Activated CD8-positive, alpha-beta memory T cell treated with anti-CD3 and anti-CD28 coated beads, Interleukin-2, amount 50 U/mL, for 24 hours (primary cell): Measurements from ENCODE around the gene CCS.
"Not testable (repeated sequence)": the region's sequence is repeated elsewhere in the genome, so short reads cannot be mapped to it uniquely, and the experiment has no call there.

Experiments used
- DNase-seq: peaks from one replicate; pipeline ENCODE4 v3.0.0-alpha.2; 2020; ENCODE audit errors: extremely low read depth

CCS gene

GRCh38 chr11:66561178-66561974 lies 31.6 kb upstream of the CCS start:
- no peak for DNase-seq

DNA sequence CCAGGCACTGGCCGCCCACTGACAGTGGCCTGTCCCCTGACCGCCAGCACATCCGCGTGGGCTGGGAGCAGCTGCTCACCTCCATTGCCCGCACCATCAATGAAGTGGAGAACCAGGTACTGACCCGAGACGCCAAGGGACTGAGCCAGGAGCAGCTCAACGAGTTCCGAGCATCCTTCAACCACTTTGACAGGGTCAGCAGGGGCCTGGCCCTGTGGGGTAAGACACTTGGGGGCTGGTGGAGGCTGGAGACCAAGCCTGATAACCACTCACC lies 31.1 kb upstream of the CCS start:
- no peak for DNase-seq

GRCh38 chr11:66562275-66562674 lies 30.7 kb upstream of the CCS start:
- DNase-seq, result no peak

DNA sequence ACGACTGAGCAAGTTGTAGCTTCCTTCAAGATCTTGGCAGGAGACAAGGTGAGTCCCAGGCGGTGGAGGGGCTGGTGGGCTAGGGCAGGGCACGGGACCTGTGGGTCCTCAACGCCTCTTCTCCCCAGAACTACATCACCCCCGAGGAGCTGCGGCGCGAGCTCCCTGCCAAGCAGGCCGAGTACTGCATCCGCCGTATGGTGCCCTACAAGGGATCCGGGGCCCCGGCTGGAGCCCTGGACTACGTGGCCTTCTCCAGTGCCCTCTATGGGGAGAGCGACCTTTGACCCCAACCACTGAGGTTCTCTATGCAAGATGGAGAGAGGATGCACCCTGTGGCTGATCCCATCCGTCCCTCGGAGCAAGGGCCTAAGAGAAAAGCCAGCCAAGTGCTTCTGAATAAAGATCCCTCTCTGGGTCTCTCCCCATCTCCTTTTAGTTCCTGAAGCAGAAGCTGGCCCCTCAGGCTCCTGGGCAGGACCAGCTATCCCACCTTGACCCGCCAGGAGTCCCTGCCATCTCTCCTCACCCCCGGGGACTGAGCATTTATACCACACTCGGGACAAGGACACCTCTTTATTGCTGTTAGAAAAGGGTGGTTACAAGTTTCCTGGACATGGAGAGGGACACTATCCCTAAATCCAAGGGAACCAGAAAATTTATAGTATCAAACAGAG lies 29.9 kb upstream of the CCS start:
- no peak for DNase-seq

DNA sequence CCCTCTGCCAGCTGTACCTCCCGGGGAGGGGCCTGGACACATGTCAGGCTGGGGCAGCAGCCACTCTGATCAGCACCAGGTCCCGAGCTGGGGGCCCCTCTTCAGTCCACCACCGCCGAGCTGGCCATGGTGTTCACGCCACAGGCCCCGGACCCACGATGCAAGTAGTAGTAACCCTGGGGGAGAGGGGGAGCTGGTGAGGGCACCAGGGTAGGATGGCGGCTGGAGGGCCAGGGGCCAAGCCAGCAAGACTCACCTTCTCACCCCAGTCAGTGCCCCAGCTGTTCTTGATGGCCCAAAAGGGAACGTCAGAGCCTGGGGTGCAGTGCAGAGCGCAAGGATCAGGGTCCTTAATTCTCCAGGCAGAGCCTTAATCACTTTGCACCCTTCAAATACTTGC lies 29.2 kb upstream of the CCS start:
- no peak for DNase-seq

DNA sequence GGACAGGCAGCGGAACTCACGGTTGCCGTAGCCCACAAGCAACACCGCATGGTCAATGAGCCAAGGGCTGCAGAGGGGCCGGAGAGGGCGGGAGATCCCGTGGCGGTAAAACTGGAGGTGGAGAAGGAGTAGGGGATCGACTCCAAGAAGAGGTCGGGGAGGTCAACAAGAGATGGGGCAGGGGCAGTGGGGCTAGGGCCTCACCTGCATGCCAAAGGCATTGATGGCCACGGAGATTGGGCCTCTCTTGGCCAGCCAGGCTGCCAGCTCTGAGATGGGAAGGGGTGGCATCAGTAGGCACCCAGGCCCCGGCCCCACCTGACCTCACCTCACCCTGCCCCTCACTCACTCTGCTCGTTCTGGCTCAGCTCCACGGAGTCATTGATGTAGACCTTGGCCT lies 28.4 kb upstream of the CCS start:
- DNase-seq, result no peak

GRCh38 chr11:66564984-66565383 lies 28.0 kb upstream of the CCS start:
- no peak for DNase-seq

GRCh38 chr11:66566221-66566620 lies 26.8 kb upstream of the CCS start:
- DNase-seq, result no peak

DNA sequence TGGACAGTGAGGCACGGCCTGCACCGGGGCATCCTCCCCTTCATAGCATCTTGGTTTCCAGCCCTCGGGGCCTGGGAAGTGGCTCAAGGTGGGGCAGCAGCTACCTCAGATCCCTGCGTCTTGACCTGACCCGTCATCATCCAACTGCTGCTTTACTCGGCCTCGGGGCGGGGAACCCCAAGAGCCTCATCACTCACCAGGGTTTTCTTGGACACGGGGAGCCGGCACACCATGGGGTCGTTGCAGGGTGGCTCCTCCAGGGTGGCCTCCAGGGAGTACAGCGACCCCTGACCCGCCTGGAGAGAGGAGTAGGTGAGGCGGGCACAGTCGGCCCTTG lies 25.2 kb upstream of the CCS start:
- DNase-seq, result no peak

DNA sequence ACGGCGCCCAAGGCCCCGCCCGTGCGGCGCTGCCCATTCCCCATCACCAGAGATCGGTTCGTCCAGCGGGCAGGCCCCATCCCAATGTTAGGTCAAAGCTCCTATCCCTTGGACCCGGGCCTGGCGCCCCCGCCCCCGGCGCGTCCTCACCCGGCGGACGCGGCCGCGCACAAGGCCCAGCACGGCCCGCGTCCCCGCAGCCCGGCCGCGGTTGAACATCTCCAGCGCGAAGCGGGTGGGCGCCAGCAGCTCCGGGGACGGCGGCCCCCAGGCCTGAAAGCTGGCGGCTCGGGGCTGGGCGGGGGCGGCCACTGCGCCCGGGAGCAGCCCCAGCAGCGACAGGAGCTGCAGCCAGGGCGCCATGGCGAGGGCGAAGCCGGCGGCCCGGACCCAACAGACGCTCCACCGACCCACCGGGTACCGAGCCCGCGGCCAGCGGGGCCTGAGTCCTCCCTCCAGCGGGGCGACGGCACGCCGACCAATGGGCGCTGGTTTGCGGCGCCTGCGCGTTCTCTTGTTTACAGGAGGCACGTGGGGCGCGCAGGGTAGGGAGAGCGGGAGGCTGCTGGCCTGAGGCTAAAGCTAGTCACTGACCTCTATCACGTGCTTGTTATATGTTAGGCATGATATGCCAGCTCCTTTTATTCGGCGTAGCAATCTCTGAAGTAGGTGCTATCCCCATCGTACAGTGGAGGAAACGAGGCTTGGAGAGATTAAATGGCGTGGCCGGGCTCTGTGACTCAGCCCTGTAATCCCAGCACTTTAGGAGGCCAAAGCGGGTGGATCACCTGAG lies 24.7 kb upstream of the CCS start, which contains the start of gene CTSF:
TSS of gene CTSF (minus strand) at position 483 of the 793 bp plus-strand sequence. CDS start at position 363, 120 bp downstream.
- DNase-seq, result no peak

DNA sequence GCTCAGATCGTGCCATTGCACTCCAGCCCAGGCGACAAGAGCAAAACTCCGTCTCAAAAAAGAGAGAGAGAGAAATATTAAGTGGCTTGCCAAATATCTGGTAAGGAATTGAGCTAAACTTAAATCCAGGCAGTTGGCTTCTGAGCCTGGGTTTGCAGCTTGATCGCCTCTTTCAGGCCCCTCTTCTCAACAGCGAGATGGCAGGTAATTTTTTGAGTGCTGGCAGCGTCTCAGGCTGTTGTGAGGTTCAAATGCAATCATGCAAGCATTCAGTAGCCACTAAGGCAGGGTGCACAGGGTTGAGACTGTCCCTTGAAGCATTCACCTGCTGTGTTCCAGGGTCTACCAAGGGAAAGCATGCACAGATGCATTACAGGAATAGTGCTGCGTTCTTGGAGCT lies 23.9 kb upstream of the CCS start:
- DNase-seq, result no peak

DNA sequence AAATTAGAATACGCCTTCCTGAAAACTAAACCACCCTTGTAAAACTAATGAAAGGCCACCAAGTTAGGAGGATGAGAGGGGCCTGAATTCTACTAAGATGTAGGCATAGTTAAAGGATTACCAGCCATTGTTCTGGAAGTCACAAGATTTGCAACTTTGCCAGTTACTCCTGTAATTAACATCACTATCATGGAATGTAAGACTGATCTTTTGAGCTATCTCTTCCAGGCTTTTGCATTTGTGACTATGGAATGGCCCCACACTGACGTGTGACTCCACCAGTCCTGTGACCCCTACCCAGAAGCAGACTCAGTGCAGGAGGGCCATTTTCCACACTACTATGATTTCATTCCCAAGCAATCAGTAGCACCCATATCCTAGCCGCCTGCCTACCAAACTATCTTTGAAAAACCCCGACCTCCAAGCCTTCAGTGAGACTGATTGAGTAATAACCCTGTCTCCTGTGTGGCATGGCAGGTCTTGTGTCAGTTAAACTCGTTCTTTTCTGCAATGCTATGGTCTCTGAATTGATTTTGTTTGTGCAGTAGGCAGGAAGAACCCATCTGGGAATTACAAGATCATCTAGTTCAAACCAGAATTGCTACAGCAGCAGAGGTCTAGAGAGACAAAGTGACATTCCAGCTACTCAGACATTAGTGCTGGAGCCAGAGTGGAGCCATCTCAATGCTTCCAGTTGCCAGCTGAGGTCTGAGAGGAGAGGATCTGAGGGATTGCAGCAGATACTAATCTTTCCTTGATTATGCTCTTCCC lies 22.7 kb upstream of the CCS start:
- DNase-seq, result no peak

DNA sequence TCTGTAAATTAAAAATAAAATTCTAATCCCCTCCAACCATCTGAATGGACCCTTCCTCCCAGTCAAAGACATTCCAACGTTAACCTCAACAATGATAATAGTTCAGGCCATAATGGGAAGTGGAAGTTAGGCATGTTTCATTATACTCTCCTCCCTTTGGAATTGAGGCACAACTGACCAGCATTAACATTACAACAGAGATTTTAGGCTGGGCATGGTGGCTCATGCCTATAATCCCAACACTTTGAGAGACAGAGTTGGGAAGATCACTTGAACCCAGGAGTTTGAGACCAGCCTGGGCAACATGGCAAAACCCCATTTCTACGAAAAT lies 22.2 kb upstream of the CCS start:
- no peak for DNase-seq

GRCh38 chr11:66579017-66579606 lies 13.9 kb upstream of the CCS start:
- DNase-seq, result peak; percentile 61

- DNase-seq, result no peak
These were observed 12.2 kb upstream of the CCS start for GRCh38 chr11:66580803-66581202.

GRCh38 chr11:66581261-66581660 lies 11.7 kb upstream of the CCS start:
- DNase-seq, result no peak

DNA sequence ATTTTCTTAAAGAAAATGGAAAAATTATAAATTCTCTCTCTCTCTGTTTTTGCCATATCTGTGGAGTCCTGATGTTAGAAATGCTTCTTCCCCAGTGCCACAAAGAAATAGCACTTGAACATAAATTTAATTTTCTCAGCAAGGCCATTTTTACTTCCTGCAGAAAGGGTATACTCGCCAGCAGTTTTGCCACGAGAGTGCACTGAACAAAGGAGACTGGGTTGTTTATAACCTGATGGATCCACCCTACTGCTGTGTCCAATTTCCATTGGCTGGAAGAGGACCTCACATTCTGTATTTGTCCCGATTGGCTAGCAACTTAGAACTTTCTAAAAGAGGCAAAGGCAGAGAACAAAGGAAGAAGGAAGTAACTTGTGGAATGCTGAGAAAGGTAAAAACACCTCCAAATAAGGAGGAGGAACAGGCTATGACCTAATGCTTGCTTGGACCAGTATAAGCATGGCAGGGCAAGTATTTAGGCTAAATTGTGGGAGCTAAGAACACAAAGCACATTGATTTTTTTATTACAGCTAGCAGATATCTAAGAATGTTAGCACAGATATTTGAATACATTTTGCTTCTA lies 10.3 kb upstream of the CCS start:
- DNase-seq, result not testable (repeated sequence)

- not testable (repeated sequence) for DNase-seq
These were observed 7.5 kb upstream of the CCS start for GRCh38 chr11:66585447-66585846.

DNA sequence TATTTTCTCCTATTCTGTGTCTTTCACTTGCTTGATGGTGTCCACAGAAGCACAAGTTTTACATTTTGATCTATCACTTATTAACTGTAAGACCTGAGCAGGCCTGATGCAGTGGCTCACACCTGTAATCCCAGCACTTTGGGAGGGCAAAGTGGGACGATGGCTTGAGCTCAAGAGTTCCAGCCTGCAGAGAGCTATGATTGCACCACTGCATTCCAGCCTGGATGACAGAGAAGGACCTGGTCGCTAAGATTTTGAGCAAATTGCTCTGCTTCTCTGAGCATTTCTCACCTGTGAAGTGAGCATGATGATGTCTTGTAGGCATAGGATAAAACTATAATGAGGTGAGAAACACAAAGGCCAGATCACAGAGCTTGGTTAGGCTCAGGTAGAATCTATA lies 6.8 kb upstream of the CCS start:
- no peak for DNase-seq

DNA sequence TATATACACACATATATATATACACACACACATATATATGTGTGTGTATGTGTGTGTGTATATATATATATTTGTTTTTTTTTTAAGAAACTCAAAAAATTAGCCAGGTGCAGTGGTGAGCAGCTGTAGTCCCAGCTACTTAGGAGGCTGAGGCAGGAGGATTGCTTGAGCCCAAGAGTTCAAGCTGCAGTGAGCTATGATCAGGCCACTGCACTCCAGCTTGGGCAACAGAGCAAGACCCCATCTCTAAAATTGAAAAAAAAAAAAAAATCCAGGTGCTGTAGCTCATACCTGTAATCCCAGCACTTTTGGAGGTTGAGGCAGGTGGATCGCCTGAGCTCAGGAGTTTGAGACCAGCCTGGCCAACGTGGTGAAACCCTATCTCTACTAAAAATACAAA lies 3.7 kb upstream of the CCS start:
- not testable (repeated sequence) for DNase-seq

DNA sequence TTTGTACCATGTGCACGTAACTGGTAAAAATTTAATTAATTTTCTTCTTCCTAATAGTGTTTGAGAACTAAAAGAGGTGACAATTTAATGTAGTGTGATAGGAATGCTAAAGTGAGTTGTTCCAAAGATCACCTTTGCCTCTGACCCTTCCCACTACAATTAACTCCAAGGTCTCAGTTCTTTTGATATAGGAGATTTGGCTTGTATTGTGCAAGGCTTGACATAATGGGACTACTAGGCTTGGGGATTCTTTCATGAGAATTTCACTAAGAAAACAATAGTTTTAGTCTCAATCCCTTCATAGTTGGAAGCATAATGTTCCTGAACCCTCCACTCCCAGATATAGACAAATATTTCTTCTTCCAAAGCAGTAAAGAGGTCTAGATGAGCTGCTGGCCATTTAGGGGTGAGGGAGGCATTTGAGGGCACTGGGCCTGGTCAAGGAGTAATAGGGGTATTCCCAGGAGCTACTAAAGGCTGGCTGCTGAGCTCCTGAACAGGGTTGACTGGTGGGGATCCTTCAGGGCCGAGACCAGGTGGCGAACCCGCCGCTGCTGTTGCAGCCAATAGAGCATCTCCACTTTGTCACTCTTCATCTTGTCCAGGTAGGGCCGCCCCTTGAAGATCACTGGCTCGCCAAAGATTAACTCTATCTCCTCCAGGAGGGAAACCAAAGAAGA lies 2.8 kb upstream of the CCS start:
- no peak for DNase-seq
